Stomach (tissue), 4 donors: ENCODE results near the gene PSMG1.

Experiments used
- EP300 ChIP-seq: sonication (generic); formaldehyde crosslinking; IDR thresholded peaks from one replicate; pipeline ENCODE4 v1.6.1; 2017; ENCODE audit warnings: antibody characterized with exemption
- POLR2A ChIP-seq, 4 donors: fragments of 450-650 bp; IDR thresholded peaks; one replicate each; pipeline ENCODE4 v1.6.1; 2016; ENCODE audit warnings: antibody characterized with exemption in 4 of 4, control low read depth in 2 of 4, mild to moderate bottlenecking in 1 of 4, moderate library complexity in 1 of 4
- TF ChIP-seq, protein P1 (sequence below), 7 experiments: fragments of 450-650 bp in 4 of 7; fragments of 200-600 bp in 3 of 7; sonication (generic) in 3 of 7; IDR thresholded peaks; one replicate each; pipeline ENCODE4 v1.5.1; 2016 to 2019; ENCODE audit warnings: antibody characterized with exemption in 7 of 7, control low read depth in 2 of 7, mild to moderate bottlenecking in 1 of 7

DNA sequence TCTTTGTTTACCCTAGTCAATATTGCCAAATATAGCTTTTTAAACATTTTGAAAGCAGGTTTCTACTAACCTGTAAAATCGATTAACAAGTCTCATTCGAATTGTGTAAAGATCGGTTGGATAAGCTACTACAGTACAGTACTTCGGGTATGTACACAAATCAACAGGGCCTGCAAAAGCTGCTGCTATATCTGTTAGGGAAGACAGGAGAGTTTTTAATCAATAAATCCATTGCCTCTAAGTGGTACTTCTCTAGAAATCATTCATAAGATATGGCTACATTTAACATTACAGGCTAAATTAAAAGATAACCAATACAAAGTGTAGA is 34.8 kb upstream of the PSMG1 start:
- TF ChIP-seq, protein P1, sequence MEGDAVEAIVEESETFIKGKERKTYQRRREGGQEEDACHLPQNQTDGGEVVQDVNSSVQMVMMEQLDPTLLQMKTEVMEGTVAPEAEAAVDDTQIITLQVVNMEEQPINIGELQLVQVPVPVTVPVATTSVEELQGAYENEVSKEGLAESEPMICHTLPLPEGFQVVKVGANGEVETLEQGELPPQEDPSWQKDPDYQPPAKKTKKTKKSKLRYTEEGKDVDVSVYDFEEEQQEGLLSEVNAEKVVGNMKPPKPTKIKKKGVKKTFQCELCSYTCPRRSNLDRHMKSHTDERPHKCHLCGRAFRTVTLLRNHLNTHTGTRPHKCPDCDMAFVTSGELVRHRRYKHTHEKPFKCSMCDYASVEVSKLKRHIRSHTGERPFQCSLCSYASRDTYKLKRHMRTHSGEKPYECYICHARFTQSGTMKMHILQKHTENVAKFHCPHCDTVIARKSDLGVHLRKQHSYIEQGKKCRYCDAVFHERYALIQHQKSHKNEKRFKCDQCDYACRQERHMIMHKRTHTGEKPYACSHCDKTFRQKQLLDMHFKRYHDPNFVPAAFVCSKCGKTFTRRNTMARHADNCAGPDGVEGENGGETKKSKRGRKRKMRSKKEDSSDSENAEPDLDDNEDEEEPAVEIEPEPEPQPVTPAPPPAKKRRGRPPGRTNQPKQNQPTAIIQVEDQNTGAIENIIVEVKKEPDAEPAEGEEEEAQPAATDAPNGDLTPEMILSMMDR (IDR thresholded peaks at IDR 0.05) = no peak
- no peak for TF ChIP-seq POLR2A (IDR thresholded peaks at IDR 0.05)
- TF ChIP-seq EP300 = no peak
